ENCODE measurements around the gene ECSIT. TPM values are rescaled to one million over a fixed set of nuclear protein-coding genes. Genes with fewer than 3 reads are reported as not detected.
A peak's percentile ranks its signal among the peaks of the same experiment; 100 is the strongest.

The ECSIT gene
- total and polyA plus RNA-seq, 2 experiments from 2014 or later = 36.6 to 66.5 TPM

DNA sequence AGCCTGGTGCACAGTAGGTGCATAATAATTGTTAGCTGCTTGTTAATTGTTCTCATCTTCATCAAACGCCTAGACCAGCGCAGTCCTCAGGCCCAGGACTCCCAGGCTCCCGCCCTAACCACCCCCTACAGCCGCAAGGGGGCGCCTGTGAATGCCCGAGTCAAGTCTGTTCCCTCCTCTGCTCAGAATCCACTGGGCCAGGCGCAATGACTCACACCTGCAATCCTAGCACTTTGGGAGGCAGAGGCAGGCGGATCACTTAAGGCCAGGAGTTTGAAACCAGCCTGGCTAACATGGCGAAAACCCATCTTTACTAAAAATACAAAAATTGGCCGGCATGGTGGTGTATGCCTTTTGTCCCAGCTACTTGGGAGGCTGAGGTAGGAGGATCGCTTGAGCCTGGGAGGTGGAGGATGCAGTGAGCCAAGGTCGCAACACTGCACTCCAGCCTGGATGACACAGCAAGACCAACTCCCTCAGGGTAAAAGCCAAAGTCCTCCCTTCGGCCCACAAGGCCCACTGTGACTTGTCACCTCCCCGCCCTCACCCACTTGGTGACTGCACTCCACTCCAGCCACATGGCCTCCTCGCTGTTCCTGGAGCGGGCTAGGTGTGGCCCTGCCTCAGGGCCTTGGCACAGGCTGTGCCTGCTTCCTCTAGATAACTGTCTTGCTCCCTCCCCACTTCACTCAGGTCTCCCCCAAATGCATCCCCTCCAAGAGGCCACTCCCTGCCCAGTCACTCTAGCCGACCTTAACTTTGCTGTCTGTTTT lies 32.4 kb downstream of the ECSIT start:
- Histone ChIP-seq H3K79me2 (replicated peaks; ENCODE audit: insufficient read depth) (no peaks in the 10 kb centered on the region), H3K27ac (ENCODE audit: low read depth) (no peak overlapping the region), H3F3A (replicated peaks; ENCODE audit: low read depth) (0 out of 2 replicates have a peak, but pooled peaks cover 2% of the 10 kb centered on the region), H3K4me3 (no peak overlapping the region), H3K4me1 (ENCODE audit: insufficient read depth) (no peaks in the 10 kb centered on the region), H3K27me3 (ENCODE audit: insufficient read depth) (no peaks in the 10 kb centered on the region), H3K36me3 (ENCODE audit: insufficient read depth) (no peaks in the 10 kb centered on the region), H4K20me1 (replicated peaks; ENCODE audit: insufficient read depth) (no peaks in the 10 kb centered on the region), H3K9me2 (ENCODE audit: insufficient read depth) (no peaks in the 10 kb centered on the region), H2AFZ (no peak overlapping the region), H3K4me2 (no peak overlapping the region)
- no peaks in the 10 kb centered on the region for H3K9me3 Mint-ChIP-seq
- ATAC-seq = peak; percentile 100
- H3K4me3 Mint-ChIP-seq = no peak overlapping the region; the same call in 2 of the 3 replicates
- TF ChIP-seq, protein P1, sequence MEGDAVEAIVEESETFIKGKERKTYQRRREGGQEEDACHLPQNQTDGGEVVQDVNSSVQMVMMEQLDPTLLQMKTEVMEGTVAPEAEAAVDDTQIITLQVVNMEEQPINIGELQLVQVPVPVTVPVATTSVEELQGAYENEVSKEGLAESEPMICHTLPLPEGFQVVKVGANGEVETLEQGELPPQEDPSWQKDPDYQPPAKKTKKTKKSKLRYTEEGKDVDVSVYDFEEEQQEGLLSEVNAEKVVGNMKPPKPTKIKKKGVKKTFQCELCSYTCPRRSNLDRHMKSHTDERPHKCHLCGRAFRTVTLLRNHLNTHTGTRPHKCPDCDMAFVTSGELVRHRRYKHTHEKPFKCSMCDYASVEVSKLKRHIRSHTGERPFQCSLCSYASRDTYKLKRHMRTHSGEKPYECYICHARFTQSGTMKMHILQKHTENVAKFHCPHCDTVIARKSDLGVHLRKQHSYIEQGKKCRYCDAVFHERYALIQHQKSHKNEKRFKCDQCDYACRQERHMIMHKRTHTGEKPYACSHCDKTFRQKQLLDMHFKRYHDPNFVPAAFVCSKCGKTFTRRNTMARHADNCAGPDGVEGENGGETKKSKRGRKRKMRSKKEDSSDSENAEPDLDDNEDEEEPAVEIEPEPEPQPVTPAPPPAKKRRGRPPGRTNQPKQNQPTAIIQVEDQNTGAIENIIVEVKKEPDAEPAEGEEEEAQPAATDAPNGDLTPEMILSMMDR (conservative IDR thresholded peaks at IDR 0.05; ENCODE audit: low read depth in 2 of 2) = peak; percentile 89 to 93
- TF ChIP-seq CREB1 (CRISPR knock-in tag; IDR thresholded peaks at IDR 0.05; ENCODE audit: low read depth) (no peak), JUNB (IDR thresholded peaks at IDR 0.05; ENCODE audit: unreplicated experiment) (no peak), POLR2AphosphoS5 (IDR thresholded peaks at IDR 0.05; ENCODE audit: low read depth) (no peak), STAT1 (IDR thresholded peaks at IDR 0.05; ENCODE audit: unreplicated experiment) (no peak)
- TF ChIP-seq, protein P2, sequence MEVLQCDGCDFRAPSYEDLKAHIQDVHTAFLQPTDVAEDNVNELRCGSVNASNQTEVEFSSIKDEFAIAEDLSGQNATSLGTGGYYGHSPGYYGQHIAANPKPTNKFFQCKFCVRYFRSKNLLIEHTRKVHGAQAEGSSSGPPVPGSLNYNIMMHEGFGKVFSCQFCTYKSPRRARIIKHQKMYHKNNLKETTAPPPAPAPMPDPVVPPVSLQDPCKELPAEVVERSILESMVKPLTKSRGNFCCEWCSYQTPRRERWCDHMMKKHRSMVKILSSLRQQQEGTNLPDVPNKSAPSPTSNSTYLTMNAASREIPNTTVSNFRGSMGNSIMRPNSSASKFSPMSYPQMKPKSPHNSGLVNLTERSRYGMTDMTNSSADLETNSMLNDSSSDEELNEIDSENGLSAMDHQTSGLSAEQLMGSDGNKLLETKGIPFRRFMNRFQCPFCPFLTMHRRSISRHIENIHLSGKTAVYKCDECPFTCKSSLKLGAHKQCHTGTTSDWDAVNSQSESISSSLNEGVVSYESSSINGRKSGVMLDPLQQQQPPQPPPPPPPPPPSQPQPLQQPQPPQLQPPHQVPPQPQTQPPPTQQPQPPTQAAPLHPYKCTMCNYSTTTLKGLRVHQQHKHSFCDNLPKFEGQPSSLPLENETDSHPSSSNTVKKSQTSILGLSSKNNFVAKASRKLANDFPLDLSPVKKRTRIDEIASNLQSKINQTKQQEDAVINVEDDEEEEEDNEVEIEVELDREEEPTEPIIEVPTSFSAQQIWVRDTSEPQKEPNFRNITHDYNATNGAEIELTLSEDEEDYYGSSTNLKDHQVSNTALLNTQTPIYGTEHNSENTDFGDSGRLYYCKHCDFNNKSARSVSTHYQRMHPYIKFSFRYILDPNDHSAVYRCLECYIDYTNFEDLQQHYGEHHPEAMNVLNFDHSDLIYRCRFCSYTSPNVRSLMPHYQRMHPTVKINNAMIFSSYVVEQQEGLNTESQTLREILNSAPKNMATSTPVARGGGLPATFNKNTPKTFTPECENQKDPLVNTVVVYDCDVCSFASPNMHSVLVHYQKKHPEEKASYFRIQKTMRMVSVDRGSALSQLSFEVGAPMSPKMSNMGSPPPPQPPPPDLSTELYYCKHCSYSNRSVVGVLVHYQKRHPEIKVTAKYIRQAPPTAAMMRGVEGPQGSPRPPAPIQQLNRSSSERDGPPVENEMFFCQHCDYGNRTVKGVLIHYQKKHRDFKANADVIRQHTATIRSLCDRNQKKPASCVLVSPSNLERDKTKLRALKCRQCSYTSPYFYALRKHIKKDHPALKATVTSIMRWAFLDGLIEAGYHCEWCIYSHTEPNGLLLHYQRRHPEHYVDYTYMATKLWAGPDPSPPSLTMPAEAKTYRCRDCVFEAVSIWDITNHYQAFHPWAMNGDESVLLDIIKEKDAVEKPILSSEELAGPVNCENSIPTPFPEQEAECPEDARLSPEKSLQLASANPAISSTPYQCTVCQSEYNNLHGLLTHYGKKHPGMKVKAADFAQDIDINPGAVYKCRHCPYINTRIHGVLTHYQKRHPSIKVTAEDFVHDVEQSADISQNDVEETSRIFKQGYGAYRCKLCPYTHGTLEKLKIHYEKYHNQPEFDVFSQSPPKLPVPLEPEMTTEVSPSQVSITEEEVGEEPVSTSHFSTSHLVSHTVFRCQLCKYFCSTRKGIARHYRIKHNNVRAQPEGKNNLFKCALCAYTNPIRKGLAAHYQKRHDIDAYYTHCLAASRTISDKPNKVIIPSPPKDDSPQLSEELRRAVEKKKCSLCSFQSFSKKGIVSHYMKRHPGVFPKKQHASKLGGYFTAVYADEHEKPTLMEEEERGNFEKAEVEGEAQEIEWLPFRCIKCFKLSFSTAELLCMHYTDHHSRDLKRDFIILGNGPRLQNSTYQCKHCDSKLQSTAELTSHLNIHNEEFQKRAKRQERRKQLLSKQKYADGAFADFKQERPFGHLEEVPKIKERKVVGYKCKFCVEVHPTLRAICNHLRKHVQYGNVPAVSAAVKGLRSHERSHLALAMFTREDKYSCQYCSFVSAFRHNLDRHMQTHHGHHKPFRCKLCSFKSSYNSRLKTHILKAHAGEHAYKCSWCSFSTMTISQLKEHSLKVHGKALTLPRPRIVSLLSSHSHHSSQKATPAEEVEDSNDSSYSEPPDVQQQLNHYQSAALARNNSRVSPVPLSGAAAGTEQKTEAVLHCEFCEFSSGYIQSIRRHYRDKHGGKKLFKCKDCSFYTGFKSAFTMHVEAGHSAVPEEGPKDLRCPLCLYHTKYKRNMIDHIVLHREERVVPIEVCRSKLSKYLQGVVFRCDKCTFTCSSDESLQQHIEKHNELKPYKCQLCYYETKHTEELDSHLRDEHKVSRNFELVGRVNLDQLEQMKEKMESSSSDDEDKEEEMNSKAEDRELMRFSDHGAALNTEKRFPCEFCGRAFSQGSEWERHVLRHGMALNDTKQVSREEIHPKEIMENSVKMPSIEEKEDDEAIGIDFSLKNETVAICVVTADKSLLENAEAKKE (CRISPR knock-in tag; IDR thresholded peaks at IDR 0.05) = no peak
- TF ChIP-seq, protein P3, sequence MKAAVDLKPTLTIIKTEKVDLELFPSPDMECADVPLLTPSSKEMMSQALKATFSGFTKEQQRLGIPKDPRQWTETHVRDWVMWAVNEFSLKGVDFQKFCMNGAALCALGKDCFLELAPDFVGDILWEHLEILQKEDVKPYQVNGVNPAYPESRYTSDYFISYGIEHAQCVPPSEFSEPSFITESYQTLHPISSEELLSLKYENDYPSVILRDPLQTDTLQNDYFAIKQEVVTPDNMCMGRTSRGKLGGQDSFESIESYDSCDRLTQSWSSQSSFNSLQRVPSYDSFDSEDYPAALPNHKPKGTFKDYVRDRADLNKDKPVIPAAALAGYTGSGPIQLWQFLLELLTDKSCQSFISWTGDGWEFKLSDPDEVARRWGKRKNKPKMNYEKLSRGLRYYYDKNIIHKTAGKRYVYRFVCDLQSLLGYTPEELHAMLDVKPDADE (IDR thresholded peaks at IDR 0.05) = no peak
- peak; percentile 89 for DNase-seq (ENCODE audit: low spot score)
- H3K27me3 Mint-ChIP-seq (ENCODE audit: insufficient read depth, low read depth, poor library complexity) = peaks cover 7% of the 10 kb centered on the region
- H3K27ac Mint-ChIP-seq = peak overlapping the region; percentile 76
- H3K36me3 Mint-ChIP-seq (ENCODE audit: low read depth) = peaks cover 4% of the 10 kb centered on the region; the same call in 2 of the 3 replicates
- H3K4me1 Mint-ChIP-seq = no peaks in the 10 kb centered on the region

All from GM23338 (cell line).